Breast epithelium (tissue), 3 donors: ENCODE data around the gene LRP6.

Experiments
- POLR2A ChIP-seq: fragments of 450-650 bp; IDR thresholded peaks from one replicate; pipeline ENCODE4 v1.6.1; 2016; ENCODE audit warnings: antibody characterized with exemption, mild to moderate bottlenecking, moderate library complexity
- TF ChIP-seq, protein P1 (sequence below), 3 donors: fragments of 450-650 bp; IDR thresholded peaks; one replicate each; pipeline ENCODE4 v1.5.1; 2016 to 2017; ENCODE audit warnings: antibody characterized with exemption in 3 of 3, mild to moderate bottlenecking in 3 of 3, moderate library complexity in 3 of 3

DNA sequence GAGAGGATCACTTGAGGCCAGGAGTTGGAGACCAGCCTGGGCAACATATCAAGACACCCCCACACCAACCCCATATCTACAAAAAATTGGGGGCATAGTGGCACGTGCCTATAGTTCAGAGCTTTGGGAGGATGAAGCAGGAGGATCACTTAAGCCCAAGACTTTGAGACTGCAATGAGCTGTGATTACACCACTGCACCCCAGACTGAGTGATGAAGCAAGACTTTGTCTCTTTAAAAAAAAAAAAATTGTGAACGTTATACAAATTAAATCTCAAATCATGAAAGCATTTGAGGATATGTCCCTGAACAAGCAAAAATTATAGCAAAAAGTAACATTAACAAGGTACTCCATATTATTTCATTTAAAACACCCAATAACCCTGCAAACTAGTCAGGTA, 2.9 kb downstream of the LRP6 start:
- TF ChIP-seq POLR2A: no peak
- TF ChIP-seq, protein P1, sequence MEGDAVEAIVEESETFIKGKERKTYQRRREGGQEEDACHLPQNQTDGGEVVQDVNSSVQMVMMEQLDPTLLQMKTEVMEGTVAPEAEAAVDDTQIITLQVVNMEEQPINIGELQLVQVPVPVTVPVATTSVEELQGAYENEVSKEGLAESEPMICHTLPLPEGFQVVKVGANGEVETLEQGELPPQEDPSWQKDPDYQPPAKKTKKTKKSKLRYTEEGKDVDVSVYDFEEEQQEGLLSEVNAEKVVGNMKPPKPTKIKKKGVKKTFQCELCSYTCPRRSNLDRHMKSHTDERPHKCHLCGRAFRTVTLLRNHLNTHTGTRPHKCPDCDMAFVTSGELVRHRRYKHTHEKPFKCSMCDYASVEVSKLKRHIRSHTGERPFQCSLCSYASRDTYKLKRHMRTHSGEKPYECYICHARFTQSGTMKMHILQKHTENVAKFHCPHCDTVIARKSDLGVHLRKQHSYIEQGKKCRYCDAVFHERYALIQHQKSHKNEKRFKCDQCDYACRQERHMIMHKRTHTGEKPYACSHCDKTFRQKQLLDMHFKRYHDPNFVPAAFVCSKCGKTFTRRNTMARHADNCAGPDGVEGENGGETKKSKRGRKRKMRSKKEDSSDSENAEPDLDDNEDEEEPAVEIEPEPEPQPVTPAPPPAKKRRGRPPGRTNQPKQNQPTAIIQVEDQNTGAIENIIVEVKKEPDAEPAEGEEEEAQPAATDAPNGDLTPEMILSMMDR (IDR thresholded peaks at IDR 0.05): no peak
